Gastrocnemius medialis (tissue), 4 donors: ENCODE measurements around the gene NES.

Source experiments
- CTCF ChIP-seq, 5 experiments: fragments of 450-650 bp in 3 of 5; fragments of 200-600 bp in 2 of 5; sonication (generic) in 2 of 5; IDR thresholded peaks in 4 of 5; conservative IDR thresholded peaks in 1 of 5; 1 replicate in 4 of 5; 2 replicates in 1 of 5; pipeline ENCODE4 v1.5.1; 2016 to 2019; ENCODE audit warnings: antibody characterized with exemption in 5 of 5, mild to moderate bottlenecking in 3 of 5, moderate library complexity in 3 of 5
- POLR2A ChIP-seq, 2 donors: fragments of 450-650 bp; IDR thresholded peaks; one replicate each; pipeline ENCODE4 v1.6.1; 2017; ENCODE audit warnings: antibody characterized with exemption in 2 of 2, mild to moderate bottlenecking in 2 of 2, moderate library complexity in 2 of 2

GRCh38 chr1:156670359-156670758 is 6.8 kb downstream of the NES start:
- TF ChIP-seq CTCF (IDR thresholded peaks at IDR 0.05 in 4 of 5, conservative IDR thresholded peaks at IDR 0.05 in 1 of 5) (no peak), POLR2A (IDR thresholded peaks at IDR 0.05) (no peak)
